Activated CD4-positive, alpha-beta T cell treated with anti-CD3 and anti-CD28 coated beads, Interleukin-2, amount 50 U/mL, for 4 hours (primary cell): ENCODE data around the gene TEF.

Experiments
- DNase-seq, 2 experiments: peaks; one replicate each; pipeline ENCODE4 v3.0.0-alpha.2; 2020

TEF gene

GRCh38 chr22:41381329-41382097 is at the start of gene TEF:
TEF (plus strand) TSS chr22:41381942; CDS start chr22:41382045, 103 bp downstream.
- peak; percentile 97 to 98 for DNase-seq

DNA sequence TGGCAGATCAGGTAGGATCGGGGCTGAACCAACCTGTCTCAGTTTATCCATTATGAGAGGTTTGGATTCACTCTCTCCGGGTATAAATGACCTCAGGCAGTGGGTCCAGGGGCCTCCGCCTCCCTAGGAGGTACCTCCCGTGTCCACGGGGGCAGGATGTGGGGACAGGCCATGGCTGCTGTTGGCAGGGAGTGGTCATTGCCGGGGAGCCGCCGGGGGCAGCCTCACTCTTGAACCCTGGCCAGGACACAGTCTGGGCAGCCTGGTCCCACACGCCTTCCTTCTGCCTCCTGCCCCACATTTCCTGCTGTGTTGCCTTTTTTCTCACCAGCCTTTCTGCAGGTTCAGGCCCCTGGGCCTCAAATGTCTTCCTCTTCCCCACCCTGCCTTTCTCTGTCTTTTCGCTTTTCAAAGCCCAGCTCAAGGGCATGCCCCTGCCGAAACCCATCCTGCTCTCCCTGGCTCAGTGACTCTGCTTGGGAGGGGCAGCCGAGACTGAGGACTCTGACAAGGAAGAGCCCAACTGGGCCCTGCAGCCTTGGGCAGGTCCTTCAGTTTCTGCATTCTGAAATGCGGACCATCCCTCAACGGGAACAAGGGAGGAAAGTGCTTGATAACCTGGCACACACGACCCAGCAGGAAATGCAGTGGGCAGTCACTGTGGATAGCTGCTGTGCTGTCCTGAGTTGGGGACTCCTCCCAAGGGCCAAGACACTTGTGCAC is 49.4 kb upstream of the TEF start:
- no peak for DNase-seq

- no peak for DNase-seq
Observed at GRCh38 chr22:41333806-41334205, 47.9 kb upstream of the TEF start.

- no peak for DNase-seq
Observed at GRCh38 chr22:41334215-41334614, 47.5 kb upstream of the TEF start.

GRCh38 chr22:41334951-41335635 is 46.6 kb upstream of the TEF start:
- no peak for DNase-seq

- no peak for DNase-seq
Observed at GRCh38 chr22:41338614-41339212, 43.0 kb upstream of the TEF start.

- DNase-seq, result no peak
Observed at GRCh38 chr22:41339823-41340222, 41.9 kb upstream of the TEF start.

DNA sequence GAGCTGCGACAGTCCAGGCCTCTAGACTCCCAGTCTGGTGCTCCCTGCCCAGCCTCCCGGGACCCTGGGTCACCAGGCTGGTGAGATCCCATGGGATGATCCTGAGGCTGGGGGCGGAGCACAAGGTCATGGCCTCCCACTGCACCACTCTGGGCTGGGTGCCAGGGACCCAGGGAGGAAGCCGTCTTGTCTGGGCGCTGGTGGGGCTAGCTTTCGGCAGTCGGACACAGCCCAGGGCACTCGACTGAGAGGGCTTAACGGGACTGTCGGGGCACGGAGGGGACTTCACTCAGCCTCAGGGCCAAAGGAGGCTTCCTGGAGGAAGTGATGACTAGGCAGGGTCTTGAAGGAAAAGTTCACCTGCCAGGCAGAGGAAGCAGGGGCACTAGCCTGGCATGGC is 41.4 kb upstream of the TEF start:
- no peak for DNase-seq

DNA sequence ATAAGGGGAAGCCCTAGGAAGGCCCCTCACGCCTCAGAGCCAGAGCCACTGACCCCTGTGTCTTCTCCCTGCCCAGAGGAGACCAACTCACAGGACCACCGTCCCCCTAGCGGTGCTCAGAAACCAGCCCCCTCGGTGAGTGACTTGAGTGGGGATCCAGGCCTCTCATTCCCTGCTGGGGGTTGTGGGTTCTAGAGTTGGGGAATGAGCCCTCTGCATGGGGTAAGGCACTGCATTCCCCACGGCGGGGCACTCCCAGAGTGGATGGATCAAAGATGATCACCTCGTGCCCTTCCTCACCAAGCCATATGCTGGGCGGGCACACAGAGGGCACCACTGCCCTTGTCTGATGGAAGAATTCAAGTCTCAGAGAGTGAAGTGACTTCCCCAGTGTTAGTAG is 40.7 kb upstream of the TEF start:
- DNase-seq, result no peak

DNA sequence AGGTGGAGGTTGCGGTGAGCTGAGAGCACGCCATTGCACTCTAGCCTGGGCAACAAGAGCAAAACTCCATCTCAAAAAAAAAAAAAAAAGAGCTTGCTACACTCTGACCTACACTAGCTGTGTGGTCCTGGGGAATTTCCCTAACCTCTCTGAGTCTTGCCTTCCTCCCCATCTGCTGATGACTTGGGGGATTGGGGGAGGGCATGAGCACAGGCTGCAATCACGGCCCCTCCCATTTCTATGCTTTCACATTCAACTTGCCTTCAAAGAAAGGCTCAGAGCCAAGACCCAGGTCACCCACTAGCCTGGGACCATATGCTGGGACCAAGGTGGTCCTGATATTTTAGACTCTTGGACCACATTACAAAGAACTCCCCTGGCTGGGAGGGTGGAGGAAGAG is 39.8 kb upstream of the TEF start:
- no peak for DNase-seq

DNA sequence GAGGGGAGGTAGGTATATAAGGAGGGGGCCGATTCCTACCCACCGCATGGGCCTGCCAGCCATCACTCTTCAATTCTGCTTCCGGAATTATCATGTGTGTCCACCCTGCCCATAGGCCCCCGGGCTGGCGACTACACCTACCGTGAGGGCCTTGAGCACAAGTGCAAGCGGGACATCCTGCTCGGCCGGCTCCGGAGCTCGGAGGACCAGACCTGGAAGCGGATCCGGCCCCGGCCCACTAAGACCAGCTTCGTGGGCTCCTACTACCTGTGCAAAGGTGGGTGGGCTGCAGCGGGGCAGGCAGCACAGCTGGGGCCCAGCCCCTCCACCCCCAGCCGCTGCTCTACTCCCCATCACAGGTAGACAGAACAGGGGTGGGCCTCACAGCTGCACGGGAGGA is 38.4 kb upstream of the TEF start:
- DNase-seq, result no peak

GRCh38 chr22:41343717-41344116 is 38.0 kb upstream of the TEF start:
- no peak for DNase-seq

- DNase-seq, result no peak
Observed at GRCh38 chr22:41344189-41344788, 37.5 kb upstream of the TEF start.

GRCh38 chr22:41345807-41346335 is 35.9 kb upstream of the TEF start:
- DNase-seq, result no peak

- DNase-seq, result no peak
Observed at GRCh38 chr22:41347066-41347859, 34.5 kb upstream of the TEF start.

- DNase-seq, result no peak
Observed at GRCh38 chr22:41348964-41349484, 32.7 kb upstream of the TEF start.

- no peak for DNase-seq
Observed at GRCh38 chr22:41350087-41350486, 31.7 kb upstream of the TEF start.

DNA sequence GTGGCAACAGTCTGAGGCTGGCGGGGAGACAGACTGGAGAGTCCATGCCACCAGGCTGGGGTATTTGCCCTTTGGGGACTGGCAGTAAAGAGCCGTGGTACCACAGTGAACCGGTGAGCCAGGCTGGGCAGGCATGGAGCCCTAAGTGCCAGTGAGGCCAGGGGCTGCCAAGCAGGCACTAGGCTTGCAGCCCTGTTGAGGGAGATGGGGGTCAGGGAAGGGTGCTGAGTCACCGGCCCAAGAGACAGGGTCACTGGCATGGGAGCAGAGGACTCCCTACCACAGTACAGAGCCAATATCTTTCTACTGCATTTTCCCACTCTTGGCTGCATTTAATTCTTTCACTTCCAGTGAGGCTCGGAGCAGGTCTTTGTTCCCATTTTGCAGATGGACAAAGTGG is 30.7 kb upstream of the TEF start:
- DNase-seq, result no peak

- no peak for DNase-seq
Observed at GRCh38 chr22:41352058-41352457, 29.7 kb upstream of the TEF start.

DNA sequence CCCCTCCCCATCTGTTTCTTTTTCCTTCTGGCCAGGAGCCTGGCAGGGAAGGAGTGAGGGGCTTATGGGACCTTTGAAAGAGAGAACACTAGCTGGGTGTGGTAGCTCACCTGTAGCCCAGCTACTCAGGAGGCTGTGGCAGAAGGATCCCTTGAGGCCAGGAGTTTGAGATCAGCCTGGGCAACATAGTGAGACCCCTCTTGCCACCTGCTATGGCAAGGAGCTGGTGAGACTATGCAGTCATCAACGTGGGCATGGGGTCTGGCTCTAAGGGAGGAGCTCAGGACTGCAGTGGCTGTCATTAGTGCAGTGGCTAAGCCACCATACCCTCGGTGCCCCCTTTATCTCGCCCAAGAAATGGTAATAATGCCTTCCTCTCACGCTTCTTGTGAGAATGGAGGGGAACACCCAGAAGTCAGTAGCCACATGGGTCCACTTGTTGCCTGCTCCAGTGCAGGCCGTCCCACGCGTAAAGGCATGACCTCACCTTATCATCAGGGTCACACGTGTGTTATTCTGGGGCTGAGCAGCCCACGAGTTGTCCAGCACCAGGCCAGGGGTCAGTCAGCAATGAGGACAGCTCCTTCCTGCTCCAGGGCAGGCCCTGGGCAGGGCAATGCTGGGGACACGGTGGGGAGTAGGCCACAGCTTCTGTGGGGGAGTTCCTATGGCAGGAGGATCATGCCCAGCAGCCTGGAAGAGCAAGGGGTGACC is 27.7 kb upstream of the TEF start:
- DNase-seq, result no peak

GRCh38 chr22:41354979-41355378 is 26.8 kb upstream of the TEF start:
- DNase-seq, result no peak
